Loucy (cell line): Measurements from ENCODE around the gene GALM.

ENCODE experiments used
- H2AFZ ChIP-seq: fragments of 200-600 bp; sonication (generic); 2 replicates; pipeline ENCODE4 v1.6.0; 2016; ENCODE audit warnings: antibody characterized with exemption, mild to moderate bottlenecking, low read length, moderate library complexity
- H3F3A ChIP-seq: fragments of 200-600 bp; 2 replicates; pipeline ENCODE4 v1.6.0; 2016; ENCODE audit warnings: antibody characterized with exemption, low read depth, mild to moderate bottlenecking
- H3K27me3 ChIP-seq: fragments of 200-600 bp; sonication (generic); 2 replicates; pipeline ENCODE4 v1.6.1; 2014; ENCODE audit warnings: low read length, mild to moderate bottlenecking; ENCODE audit not compliant: insufficient read depth, poor library complexity, severe bottlenecking
- H3K36me3 ChIP-seq: fragments of 200-600 bp; sonication (generic); 2 replicates; pipeline ENCODE4 v1.6.1; 2016; ENCODE audit warnings: low read length; ENCODE audit not compliant: insufficient read depth
- H3K4me1 ChIP-seq: fragments of 200-600 bp; sonication (generic); 2 replicates; pipeline ENCODE4 v1.5.1; 2014; ENCODE audit warnings: low read length, mild to moderate bottlenecking; ENCODE audit not compliant: insufficient read depth, poor library complexity, severe bottlenecking
- H3K4me2 ChIP-seq: fragments of 200-600 bp; sonication (generic); 2 replicates; pipeline ENCODE4 v1.6.0; 2014; ENCODE audit warnings: antibody characterized with exemption, low read length, low read depth, mild to moderate bottlenecking; ENCODE audit not compliant: poor library complexity, severe bottlenecking
- H3K4me3 ChIP-seq: fragments of 200-600 bp; sonication (generic); 2 replicates; pipeline ENCODE4 v1.5.1; 2014; ENCODE audit warnings: low read length, mild to moderate bottlenecking, mixed read lengths; ENCODE audit not compliant: poor library complexity, severe bottlenecking
- H3K79me2 ChIP-seq: fragments of 200-600 bp; sonication (generic); 2 replicates; pipeline ENCODE4 v1.6.1; 2014; ENCODE audit warnings: low read length; ENCODE audit not compliant: insufficient read depth
- H3K9ac ChIP-seq: fragments of 200-600 bp; sonication (generic); 2 replicates; pipeline ENCODE4 v1.6.0; 2014; ENCODE audit warnings: mild to moderate bottlenecking, low read depth, low read length, moderate library complexity; ENCODE audit not compliant: poor library complexity, severe bottlenecking
- H3K9me2 ChIP-seq: fragments of 200-600 bp; sonication (generic); replicated peaks from 2 replicates; pipeline ENCODE4 v1.6.1; 2016; ENCODE audit warnings: low read depth, low read length, mixed read lengths
- H3K9me3 ChIP-seq: fragments of 200-600 bp; sonication (generic); 2 replicates; pipeline ENCODE4 v1.6.1; 2014; ENCODE audit warnings: mild to moderate bottlenecking, antibody characterized with exemption, low read length, low read depth; ENCODE audit not compliant: insufficient read depth
- H4K20me1 ChIP-seq: fragments of 200-600 bp; sonication (generic); 2 replicates; pipeline ENCODE4 v1.6.0; 2014; ENCODE audit warnings: antibody characterized with exemption, low read length, mild to moderate bottlenecking; ENCODE audit not compliant: insufficient read depth, poor library complexity, severe bottlenecking
- EZH2phosphoT487 ChIP-seq: fragments of 200-600 bp; IDR thresholded peaks from 2 replicates; pipeline ENCODE4 v1.6.1; 2018; ENCODE audit warnings: antibody characterized with exemption, mild to moderate bottlenecking, moderate library complexity, borderline replicate concordance
- TF ChIP-seq, protein P1 (sequence below): fragments of 200-600 bp; sonication (generic); conservative IDR thresholded peaks from 2 replicates; pipeline ENCODE4 v1.5.1; 2014; ENCODE audit warnings: mild to moderate bottlenecking, antibody characterized with exemption, low read length

The GALM gene

DNA sequence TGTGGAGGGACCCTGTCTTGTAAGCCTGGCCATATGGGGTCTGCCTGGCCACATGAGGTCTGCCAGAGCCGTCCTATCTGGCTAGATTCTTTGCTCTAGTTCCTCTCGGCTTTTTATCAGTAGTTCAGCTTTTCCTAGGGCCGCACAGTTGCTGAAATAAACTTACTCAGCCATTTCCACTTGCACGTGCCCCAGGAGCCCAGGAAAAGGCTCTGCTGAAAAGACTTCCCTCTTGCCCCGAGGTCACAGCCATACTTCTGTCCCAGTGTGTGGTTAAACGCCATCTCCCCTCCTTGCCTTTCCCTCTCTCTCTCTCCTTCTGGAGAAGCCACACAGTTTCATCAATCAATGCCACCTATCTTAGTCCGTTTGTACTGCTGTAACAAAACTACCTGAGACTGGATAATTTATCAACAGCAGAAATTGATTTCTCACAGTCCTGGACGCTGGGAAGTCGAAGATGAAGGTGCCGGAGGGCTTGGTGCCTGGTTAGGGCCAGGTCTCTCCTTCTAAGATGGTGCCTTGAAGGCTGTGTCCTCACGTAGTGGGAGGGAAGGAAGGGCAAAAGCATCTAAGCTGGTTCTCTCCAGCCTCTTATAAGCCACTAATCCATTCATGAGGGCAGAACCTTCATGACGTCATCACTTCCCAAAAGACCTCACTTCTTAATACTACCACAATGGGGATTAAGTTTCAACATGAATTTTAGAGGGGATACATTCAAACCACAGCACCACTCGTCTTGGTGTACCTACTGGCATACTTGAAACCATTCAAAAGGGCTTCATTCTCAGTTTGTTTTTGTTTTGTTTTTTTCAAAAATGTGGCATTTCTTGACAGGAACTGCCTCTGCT is 11.2 kb upstream of the GALM start:
- Histone ChIP-seq H3K9ac (peak overlapping the region; percentile 49), H3K79me2 (no peaks in the 10 kb centered on the region), H3K4me2 (peak overlapping the region; percentile 61), H3K4me1 (peaks cover 39% of the 10 kb centered on the region), H4K20me1 (no peaks in the 10 kb centered on the region), H3K36me3 (no peaks in the 10 kb centered on the region), H3F3A (no peaks in the 10 kb centered on the region), H3K4me3 (peak overlapping the region; percentile 8), H3K9me2 (no peaks in the 10 kb centered on the region), H3K9me3 (no peaks in the 10 kb centered on the region), H2AFZ (peak overlapping the region; percentile 44), H3K27me3 (no peaks in the 10 kb centered on the region)
- TF ChIP-seq EZH2phosphoT487: no peak
- TF ChIP-seq, protein P1, sequence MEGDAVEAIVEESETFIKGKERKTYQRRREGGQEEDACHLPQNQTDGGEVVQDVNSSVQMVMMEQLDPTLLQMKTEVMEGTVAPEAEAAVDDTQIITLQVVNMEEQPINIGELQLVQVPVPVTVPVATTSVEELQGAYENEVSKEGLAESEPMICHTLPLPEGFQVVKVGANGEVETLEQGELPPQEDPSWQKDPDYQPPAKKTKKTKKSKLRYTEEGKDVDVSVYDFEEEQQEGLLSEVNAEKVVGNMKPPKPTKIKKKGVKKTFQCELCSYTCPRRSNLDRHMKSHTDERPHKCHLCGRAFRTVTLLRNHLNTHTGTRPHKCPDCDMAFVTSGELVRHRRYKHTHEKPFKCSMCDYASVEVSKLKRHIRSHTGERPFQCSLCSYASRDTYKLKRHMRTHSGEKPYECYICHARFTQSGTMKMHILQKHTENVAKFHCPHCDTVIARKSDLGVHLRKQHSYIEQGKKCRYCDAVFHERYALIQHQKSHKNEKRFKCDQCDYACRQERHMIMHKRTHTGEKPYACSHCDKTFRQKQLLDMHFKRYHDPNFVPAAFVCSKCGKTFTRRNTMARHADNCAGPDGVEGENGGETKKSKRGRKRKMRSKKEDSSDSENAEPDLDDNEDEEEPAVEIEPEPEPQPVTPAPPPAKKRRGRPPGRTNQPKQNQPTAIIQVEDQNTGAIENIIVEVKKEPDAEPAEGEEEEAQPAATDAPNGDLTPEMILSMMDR: no peak

DNA sequence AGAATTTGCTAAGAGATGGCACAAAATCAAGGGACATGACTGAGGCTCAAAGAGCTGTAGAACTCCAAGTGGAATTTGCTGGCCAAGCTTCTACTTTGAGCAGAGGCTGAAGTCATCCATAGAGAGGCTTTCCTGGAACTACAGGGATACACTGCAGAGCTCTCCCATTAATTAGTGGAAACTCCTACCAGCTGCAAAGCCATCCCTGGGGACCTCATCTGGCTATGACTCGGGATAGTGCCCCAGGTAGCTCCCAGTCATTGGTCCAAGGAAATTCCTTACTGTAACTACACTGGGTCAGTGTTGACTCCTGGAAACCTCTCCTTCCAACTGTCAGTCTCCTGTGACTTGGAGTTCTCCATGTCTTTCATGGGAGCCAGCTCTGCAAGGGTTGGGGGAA is 10.5 kb upstream of the GALM start:
- peaks cover 39% of the 10 kb centered on the region for H3K4me1 ChIP-seq

DNA sequence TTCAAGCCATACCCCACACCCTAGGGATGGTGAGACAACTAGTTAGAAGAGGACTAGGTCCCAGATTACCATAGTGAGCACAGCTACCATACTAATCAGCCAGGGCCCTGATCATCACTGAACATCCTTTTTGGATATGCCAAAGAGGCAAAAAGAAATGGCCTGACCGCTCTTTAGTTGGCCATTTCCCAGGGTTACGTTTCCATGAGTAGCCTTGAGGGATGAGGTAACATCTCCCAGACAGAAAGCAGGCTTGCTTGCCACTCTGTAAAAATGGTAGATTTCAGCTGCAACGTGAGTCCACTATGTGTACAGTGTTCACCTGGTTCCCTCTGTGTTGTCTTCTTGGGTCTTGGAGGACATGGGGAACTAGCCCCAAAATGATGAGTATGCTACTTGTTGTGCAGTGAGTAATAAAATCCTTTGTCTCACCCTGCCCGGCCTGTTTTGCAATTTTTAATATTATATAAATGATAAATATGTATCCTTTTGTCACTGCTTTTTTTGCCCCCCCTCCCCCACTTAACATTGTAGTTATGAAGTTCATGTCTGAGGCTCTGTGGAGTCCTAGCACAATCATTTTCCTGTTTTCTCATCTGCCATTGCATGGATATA is 8.9 kb upstream of the GALM start:
- Histone ChIP-seq H3K27me3 (no peaks in the 10 kb centered on the region), H3K4me2 (no peak overlapping the region), H4K20me1 (no peaks in the 10 kb centered on the region), H3K79me2 (no peaks in the 10 kb centered on the region), H3K9ac (no peak overlapping the region), H2AFZ (no peak overlapping the region), H3K4me3 (no peak overlapping the region), H3K9me2 (no peaks in the 10 kb centered on the region), H3K9me3 (no peaks in the 10 kb centered on the region), H3K4me1 (peaks cover 34% of the 10 kb centered on the region), H3K36me3 (no peaks in the 10 kb centered on the region), H3F3A (no peaks in the 10 kb centered on the region)
- TF ChIP-seq EZH2phosphoT487: no peak
- TF ChIP-seq, protein P1: no peak

More for the DNA sequence above, 10.5 kb upstream of the GALM start:
- TF ChIP-seq EZH2phosphoT487: no peak
- TF ChIP-seq, protein P1: no peak
- Histone ChIP-seq H3K9me2 (no peaks in the 10 kb centered on the region), H3K9ac (no peak overlapping the region), H3K79me2 (no peaks in the 10 kb centered on the region), H4K20me1 (no peaks in the 10 kb centered on the region), H3F3A (no peaks in the 10 kb centered on the region), H2AFZ (no peak overlapping the region), H3K9me3 (no peaks in the 10 kb centered on the region), H3K27me3 (no peaks in the 10 kb centered on the region), H3K4me2 (no peak overlapping the region), H3K36me3 (no peaks in the 10 kb centered on the region), H3K4me3 (no peak overlapping the region)
